Measurements from ENCODE around the gene GMEB2.
A peak's percentile ranks its signal among the peaks of the same experiment; 100 is the strongest.
"Not testable (repeated sequence)": the region's sequence is repeated elsewhere in the genome, so short reads cannot be mapped to it uniquely, and the experiment has no call there.

GMEB2 gene

DNA sequence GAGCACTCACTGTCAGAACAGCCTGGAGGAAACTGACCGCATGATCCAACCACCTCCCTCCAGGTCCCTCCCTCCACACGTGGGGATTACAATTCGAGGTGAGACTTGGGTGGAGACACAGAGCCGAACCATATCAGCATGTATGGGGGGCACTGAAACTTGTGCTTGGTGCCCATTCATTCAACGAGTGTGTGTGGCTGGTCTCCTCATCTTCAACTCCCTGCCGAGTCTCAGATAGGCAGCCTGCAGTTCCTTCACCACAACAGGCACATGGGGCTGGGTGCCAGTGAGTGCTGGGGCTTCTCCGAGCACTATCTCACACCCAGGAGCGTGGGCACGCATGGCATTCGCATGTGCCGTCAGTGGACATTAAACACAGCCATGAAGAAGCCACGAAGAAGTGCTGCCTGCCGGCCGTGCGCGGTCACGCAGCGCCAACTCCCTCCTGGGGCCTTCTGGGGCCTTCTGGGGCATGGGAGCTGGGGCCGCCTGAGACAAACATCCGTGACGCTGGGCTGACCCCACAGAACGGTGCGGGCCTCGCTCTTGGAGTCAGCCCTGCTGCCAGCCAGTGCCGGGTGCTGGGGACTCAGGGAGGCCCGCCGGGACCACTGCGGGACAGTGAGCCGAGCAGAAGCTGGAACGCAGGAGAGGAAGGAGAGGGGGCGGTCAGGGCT is 30.5 kb upstream of the GMEB2 start:
- DNase-seq = no peak

DNA sequence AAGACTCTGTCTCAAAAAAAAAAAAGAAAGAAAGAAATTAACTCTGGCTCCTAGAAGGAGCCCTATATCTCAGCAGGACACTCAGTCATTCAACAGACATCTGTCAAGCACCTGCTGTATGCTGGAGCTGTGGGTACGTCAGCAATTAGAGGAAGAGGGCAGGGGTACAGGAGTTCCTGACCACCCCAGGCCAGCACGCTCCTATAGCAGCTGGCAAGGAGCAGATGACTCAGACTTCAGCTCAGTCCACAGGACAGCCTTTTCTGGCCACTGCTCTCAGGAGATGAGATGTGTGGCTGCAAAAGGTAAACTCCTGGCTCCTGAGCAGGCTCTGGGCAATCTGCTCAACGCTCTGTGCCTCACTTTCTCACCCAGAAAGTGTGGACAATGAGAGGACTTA is 29.6 kb upstream of the GMEB2 start:
- no peak for DNase-seq

DNA sequence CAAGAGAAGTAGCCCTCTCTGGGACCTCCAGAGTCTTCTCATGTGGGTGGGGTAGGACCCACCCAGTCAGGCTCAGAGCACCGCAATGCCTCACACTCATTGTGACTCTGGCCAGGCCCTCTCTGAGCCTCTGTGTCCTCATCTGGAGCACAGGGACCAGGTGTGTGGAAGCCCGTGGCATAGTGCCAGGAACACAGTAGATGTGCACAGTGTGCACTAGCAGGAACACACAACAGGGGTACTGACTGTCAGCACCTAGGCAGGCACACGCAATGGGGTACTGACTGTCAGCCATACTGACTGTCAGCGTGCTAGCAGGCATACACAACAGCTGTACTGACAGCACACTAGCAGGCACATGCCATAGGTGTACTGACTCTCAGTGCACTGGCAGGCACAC is 28.3 kb upstream of the GMEB2 start:
- DNase-seq = no peak

DNA sequence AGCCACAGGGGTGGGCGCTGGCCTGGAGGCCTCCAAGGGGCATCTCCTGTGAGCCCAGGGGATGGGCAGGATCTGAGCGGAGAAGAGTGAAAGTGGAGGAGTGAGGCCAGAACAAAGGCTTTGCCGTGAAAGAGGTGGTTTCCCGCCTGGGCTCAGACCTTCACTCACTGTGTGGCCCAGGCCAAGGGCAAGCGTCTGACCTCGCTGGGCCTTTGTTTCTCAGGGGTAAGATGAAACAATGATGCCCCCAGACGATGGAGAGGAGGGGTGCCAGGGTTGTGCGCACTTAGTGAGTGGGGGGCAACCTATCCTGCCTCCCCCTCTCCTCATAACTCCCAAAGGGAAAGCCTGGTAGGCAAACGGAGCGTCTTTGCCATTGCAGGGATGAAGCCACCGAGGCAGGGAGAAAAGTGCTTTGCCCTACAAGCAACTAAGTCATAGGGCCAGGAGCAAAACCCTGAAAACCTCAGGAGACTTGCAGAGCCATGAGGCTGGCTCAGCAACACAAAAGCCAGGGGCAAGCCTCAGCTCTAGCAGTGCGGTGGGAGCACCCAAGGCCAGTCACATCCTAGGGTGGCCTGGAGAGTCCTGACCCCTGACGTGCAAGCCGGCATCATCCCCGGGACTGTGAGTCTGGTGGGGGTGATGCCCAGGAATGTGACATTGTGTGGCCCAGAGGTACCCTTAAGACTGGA is 27.2 kb upstream of the GMEB2 start:
- no peak for DNase-seq

DNA sequence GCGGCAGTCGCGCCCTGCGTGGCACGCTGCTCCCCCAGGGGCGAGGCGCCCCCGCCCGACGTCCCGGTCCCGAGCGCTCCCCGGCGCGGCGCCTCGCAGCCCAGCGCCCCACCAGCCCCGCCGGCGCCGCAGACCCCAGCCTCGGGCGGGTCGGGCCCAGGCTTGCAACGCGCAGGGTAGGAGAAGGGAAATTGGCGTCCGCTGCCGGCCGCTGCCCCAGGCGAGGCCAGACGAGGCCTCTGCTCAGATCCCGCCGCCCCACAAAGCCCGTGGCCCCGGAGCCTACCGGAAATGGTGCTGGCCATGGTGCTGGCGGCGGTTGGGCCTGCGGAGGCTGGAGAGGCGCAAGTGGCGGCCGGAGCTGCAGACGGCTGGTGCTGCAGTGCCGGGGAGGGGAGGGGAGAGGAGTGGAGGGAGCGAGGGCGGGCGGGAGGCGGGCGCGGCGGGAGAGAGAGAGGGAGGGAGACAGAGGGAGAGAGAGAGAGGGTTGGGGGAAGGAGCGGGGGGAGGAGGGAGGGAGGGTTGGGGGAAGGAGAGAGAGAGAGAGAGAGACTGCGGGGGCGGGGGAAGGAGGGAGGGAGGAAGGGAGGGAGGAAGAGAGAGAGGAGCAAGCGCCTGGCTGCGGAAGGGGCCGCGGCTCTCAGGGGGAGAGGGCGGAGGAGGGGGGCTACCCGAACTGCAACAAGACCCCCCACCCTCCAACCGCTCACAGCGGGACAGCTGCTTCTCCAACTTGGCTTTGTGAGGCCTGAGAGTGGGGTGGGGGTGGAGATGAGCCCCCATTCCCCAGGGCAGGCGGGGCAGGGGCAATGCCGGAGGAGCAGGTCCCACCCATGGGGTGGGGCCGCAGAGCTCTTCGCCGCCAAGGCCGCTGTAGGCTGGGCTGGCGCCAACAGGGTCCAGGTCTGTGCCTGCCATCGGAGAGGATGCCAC is 26.4 kb upstream of the GMEB2 start, which contains the start of gene STMN3:
Gene STMN3, minus strand, starts transcription at position 384 of the 933 bp plus-strand sequence. Its CDS starts 79 bp downstream, at position 305.
- DNase-seq = peak; percentile 59

DNA sequence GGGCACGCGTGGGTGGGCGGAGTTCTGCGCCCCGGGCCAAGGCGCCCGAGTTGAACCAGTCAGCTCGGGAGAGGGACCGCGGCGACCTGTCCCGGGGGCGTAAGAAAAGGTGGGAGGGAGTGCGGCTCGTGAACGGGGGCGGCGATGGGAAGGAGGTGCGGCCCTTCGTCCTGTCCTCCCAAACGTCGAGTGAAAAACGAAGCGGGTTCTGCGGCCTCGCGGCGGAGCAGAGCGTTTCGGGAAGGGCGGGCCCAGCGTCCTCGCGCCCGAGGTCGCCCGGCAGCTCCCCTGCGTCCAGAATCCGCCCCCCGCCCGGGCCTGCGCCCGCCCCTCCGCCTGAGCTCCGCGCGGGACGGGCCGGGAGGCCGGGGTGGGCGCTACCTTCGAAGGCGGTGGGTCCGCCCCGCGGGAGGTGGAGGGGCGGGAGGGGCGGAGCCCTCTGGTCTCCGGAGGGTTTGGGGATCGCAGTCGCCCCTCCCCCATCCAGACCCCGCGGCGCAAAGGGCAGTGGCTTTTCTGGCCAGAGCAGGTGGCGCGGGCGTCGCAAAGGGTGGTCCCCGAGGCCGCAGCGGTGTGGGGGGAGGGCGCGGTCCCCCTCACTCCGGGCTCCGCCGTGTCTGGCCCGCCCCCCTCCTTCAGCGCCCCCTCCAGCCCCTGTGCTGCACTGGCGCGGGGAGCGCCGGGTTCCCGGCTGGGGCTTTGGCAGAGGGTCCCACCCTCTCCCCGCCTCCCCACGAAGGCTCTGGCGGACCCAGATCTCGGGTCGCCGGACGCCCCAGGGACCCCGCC is 25.5 kb upstream of the GMEB2 start:
- DNase-seq = peak; percentile 44

DNA sequence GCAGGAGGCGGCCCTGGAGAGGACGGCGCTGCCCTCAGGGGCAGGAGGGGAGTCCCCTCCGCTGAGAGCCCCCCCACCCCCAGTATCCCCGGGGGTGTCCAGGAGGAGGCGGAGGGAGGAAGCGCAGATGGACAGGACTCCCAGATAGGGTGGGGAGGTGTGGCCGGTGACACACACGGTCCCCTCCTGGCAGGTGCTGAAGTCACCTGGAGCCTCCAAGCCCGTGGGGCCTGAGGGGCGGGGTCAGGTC is 25.0 kb upstream of the GMEB2 start:
- no peak for DNase-seq

DNA sequence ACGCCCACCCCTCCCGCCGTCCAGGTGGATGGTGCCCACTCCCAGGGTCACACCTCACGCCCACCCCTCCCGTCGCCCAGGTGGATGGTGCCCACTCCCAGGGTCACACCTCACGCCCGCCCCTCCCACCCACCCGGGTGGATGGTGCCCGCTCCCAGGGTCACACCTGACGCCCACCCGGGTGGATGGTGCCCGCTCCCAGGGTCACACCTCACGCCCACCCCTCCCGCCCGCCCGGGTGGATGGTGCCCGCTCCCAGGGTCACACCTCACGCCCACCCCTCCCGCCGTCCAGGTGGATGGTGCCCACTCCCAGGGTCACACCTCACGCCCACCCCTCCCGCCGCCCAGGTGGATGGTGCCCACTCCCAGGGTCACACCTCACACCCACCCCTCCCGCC is 23.6 kb upstream of the GMEB2 start:
- not testable (repeated sequence) for DNase-seq

DNA sequence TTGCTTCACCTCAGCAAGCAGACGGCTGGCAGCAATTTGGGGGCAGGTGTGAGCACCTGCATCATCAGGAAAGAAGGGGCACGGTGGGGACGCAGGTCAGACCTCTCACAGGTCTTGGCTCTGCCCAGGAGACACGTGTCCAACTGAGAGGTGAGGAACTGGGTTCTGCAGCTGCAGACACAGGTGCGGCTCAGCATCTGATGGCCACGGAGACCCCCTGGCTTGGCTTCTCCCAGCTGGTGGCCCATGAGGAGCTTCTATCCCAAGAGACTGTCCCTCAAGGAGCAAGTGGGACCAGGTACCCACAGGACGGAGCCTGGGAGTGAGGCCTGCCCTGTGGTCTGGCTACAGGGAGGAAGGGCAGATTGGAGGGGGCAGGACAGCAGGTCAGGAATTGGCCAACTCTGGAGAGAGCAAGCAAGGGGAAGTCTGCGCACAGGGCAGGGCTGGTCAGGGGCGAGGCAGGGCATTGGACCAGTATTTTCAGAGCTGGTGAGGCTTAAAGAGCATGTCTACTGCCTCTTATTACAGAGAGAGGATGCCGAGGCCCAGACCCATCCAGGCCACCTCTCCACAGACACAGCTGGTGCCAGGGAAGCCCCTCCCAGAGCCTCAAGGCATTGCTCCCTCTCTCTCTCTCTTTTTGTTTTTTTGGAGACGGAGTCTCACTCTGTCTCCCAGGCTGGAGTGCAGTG is 22.1 kb upstream of the GMEB2 start:
- DNase-seq = no peak

DNA sequence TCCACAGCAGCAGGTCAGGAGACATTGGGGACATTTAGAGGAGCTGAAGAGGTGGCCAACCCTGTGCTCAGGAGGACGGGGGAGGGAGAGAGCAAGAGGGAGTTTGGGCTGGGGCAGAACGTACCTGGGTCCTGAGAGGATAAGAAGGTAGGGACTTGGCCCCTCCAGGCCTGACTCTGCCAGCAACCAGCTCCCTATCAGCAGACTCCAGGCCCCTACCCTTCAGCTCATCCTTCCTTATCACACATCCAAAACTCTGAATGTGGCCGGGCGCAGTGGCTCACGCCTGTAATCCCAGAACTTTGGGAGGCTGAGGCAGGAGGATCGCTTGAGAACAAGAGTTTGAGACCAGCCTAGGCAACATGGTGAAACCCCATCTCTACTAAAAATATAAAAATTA is 21.3 kb upstream of the GMEB2 start:
- DNase-seq = no peak

DNA sequence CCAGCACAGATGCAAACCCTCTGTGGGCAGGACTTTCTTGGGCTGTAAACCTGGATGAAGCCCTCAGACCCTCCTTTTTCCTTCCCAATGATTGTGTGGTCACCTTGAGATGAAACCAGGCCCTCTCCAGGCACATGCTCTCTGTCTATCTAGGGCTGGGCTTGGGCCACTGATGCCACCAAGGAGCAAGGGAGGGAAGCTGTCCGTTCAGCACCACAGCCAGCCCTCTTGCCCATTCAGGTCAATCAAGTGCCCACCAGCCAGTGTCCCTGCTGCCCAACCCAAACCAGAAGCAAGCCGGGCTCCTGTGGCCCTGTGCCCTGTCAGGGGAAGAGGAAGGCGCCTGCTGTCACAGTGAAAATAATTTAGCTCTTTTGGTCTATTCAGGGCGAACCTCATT is 18.3 kb upstream of the GMEB2 start:
- DNase-seq = no peak

DNA sequence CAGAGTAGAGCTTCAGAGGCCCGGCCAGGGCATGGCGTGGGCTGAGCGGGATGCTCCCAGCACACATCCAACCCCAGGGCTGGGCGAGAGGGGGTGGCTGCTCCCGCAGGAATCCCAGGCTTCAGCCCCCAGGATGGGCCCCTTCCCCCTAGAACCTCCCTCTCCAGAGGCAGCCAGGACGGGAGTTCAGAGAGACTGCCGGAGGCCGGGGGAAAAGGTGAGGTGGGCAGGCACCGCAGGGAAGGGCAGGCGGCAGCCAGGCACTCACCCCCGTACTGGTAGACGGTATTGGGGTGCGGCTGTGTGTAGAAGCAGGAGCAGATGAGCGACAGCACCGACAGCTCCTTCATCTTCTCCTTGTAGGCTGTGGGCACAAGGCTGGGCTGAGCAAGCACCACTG is 17.0 kb upstream of the GMEB2 start:
- DNase-seq = no peak

DNA sequence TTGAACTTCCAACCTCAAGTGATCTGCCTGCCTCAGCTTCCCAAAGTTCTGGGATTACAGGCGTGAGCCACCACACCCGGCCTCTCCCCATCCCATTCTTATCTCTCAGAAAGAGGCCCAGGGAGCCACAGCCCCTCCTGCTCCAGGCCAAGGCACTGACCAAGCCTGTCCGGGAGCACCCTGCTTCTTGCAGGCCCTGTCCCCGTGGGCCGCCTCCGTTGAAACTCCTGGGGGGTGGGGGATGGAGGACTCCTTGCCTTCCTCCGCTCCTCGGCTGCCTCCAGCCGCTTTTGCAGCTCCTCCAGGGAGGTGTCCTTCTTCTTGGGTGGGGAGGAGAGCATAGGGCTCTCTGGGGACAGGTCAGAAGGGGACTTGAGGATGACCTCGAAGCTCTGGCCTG is 16.6 kb upstream of the GMEB2 start:
- no peak for DNase-seq

DNA sequence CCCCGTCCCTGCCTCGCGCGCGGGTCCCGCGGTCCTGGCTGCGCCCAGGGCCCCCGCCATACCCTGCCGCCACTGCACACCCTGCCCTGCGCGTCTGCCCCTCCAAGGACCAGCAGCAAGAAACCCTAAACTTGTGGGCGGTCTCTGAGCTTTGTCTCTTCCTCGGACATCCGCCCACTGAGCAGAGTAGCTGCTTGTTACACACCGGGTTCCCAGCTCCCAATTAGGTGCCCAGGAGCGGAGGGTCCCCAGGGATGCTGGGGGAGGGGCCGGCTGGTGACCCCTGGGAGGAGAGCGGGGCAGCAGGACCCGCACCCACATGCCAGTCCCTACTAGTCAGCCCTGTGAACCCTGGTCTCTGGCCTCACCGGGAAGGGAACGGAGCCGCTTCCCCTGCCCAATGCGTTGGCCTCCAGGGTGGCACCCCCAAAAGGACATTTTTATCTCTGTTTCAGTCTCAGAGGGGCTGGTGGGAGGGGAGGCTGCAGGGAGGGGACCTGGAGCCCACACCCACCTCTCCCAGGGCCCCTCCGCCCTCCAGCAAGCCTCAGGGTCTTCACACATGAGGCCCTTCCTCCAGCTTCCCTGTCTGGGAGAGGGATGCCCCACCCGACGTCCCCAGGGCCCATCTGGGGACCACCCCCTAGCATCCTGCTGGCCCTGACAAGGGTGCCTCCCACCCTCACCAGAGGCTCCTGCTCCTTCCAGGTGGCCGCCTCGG is 15.8 kb upstream of the GMEB2 start:
- DNase-seq = no peak

DNA sequence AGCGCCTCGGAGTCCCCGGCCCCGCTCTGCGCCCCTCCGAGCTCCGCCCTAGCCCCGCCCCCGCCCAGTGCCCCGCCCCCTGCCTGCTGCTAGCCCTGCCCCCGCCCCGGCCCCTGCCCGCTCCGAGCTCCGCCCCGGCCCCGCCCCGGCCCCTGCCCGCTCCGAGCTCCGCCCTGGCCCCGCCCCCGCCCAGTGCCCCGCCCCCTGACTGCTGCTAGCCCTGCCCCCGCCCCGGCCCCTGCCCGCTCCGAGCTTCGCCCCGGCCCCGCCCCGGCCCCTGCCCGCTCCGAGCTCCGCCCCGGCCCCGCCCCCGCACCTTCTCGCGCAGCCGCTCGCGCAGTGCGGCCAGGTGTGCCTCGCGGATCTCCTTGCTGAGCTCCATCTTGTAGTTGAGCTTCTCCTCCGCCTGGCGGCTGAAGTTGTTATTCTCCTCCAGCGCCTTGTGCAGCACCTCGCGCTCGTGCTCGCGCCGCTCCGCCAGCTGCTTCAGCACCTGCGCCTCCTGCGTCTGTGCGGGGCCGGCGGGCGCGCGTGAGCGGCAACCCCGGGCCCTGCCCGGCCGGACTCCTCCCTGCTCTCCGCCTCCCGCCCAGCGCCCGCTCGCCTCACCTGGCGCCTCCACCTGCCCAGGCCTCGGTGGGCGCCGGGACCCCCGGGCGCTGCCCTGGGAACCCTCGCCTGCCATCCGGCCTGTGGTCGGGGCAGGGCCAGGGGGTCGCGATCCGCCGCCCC is 15.1 kb upstream of the GMEB2 start:
- peak; percentile 94 for DNase-seq

DNA sequence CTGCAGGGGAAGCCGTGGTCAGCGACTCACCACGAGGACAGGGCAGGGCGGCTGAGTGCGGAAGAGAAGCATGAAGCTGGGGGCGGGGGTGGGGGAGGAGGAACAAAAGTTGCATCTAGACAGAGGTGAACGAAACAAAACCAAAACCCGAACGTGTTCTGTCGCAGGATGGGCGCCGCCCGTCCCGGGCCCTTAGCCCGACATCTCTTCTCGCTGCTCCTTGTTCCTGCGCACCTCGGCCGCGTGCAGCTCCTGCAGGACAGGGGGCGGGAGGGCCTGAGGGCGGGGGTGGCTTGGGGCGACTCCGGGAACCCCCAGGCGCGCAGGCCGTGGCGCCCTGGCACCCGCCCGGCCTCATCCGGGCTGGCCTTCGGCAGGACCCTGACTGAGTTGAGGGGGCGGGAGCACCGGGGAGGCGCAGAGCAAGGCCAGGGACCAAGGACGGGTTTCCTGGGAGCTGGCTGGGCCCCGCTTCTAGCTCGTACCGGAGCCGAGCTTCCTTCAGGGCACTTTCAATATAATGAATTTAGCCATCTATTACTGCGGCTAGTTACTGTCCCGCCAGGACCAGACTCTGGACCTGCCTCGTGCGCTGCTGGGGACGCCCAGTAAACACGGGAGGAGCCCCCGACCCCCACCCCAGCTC is 14.4 kb upstream of the GMEB2 start:
- DNase-seq = peak; percentile 40

DNA sequence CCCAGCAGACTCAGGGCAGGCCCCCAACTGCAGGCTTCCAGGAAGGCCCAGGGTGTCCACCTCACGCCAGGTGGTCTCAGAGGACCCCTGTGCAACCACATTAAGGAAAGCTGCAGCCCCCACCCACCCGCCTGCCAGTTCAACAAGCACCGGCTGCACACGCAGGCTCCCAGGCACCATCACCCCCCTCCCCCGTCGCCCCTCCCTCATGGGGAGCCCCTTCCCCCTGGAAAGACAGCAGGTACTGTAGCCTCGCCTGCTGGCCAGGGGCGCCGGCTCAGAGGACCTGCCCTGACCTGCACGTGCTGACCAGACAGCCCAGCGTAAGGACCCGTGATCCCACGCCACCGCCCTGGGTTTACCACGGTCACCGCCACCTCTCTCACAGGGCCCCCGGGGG is 13.8 kb upstream of the GMEB2 start:
- not testable (repeated sequence) for DNase-seq

DNA sequence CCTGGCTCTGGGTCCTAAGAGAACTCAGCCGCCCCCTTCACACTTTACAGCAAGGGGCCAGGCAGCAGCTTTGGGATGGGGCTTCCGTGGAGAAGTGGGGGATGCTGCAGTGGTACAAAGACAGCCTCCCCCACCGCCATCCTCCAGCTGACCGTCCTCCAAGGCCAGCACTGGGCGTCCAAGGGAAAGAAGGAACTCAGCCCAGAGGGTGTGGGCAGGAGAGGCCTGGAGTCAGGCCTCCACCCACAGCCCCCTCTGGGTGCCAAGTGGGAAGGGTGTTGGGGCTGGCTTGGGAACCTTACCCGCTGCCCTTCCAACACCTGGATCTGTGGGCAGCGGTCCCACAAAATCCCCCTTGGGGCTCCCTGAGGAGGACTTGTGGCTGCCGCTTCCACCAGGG is 13.2 kb upstream of the GMEB2 start:
- no peak for DNase-seq

DNA sequence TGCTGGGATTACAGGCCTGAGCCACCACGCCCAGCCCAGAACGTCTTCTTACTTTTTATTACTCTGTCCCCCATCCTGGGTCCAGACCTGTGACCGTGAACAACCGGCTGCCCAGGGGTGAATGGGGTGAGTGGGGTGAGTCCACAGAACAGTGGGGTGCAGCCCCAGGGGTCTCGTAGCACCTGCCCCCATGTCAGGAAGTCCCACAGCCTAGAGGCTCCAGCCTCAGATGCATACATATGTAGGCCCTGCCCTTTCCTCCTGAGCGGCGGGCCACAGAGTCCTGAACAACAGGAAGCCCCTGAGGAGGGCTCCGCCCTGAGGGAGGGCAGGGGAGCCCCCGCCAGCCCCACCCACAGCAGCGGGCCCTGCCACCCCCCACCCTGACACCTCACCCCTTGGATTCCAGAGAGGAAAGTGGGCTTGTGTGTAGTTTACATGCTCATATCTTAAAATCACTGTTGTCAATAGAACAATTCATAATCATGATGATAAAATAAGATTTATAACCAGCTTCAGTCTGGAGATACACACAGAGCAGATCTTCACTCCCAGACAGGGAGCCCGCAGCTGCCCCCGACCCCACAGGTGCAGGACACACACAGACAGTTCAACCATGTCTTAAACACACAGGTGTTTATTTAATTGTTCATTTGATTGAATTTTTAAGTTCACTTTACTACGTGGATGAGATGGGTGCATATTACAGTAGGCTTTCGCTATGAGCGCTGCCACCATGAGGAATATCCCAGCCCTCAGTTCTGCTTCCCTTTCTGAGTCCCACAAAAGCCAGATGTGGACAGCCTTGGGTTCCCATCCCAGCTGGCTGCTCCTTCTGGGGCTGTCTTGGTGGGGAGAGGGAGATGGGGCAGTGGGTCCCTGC is 12.4 kb upstream of the GMEB2 start:
- peak; percentile 71 for DNase-seq

Measured in effector CD4-positive, alpha-beta T cell (primary cell).